HG03066 (cell line): ENCODE data around the gene SPAG6.

Source experiments
- ATAC-seq: cut with Tn5 transposase; IDR thresholded peaks from one replicate; pipeline ENCODE4 v1.9.1; 2021; ENCODE audit warnings: low read depth; ENCODE audit not compliant: unreplicated experiment

SPAG6 gene

DNA sequence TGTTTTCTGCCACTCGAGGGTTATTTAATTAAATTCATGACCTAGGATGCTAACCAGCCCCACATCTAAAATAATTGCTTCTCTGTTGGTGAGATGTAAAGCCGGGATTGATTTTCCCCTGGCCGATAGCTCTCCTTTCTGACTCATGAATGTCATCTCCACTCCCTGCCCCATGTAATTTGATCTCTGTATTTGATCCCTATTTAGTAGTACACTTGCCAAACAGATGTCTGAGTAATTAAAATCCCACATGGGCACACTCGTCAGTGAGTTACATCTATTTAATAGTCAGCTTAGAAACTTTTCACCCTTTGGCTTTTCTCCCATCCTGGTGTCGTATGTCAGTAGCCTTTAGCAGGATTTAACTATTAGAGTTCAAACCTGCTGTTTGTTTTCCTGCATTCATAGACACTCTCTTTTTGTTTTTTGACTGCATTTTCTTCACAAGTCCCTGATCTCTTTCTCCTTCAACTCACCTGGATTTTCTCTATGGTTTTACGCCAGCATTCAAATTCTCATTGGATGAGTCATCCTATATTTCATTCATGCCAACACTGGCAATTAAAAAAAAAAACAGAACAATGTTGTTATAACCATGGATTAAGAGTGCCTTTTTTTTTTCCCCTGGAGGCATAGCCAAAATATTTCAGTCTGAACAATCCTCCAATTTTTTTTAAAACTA lies 82.7 kb downstream of the SPAG6 start:
- ATAC-seq, result no peak

DNA sequence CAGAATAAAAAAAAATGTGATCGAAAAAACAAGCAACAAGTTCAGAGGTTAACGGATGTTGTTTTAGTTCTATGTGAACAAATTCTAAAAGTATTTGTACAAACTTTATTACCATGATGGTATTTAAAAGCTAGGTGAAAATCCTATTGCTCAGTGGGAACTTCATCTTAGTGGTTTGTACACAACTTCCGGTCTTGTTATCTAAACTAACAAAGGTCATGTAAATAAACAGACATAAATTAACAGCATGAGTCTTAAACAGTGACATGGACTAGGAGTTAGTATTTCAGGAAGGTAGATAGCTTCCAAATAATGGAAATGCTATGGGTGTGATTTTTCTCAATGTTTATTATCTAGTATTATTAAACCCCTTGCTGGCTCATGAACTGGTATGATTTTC lies 83.8 kb downstream of the SPAG6 start:
- ATAC-seq, result no peak

GRCh38 chr10:22429981-22430421 lies 84.7 kb downstream of the SPAG6 start:
- no peak for ATAC-seq

GRCh38 chr10:22433875-22434274 lies 88.6 kb downstream of the SPAG6 start:
- no peak for ATAC-seq

GRCh38 chr10:22434521-22434920 lies 89.2 kb downstream of the SPAG6 start:
- ATAC-seq, result no peak

DNA sequence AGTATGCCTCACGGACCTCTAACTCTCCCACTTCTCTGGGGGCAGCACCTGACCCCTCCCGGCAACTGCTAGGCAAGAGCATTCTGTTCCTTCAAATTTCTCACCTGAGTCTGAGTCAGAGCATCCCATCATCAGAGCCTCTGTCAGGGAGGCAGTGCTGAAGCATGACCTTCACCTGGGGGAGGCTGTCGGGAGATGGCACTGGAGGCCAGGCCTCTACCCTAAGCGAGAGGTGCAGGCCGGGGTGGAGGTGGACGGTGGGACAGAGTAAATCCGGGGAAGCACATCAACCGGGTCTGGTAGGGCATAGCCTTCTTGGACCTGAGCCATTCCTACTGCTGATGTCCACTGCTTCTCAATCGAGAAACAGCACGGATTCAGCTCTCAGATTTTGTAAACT lies 90.4 kb downstream of the SPAG6 start:
- no peak for ATAC-seq

DNA sequence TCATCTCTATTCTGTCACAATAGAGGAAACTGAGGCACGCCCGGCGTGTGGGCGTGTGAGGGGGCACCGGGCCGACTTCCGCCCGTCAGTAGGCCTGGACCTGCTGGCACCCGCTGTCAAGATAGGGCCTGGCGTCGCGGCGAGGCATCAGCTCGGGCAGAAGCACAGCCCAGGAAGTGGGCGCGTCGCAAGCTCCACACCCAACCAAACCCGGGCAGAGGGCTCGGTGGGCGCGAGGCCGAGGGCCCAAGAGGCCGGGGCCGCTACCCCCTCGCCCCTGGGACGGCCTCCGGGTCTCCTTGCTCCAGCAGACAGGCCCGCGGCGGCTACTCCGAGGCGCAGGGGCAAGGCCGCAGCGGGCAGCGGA lies 91.2 kb downstream of the SPAG6 start:
- ATAC-seq, result peak; percentile 17

DNA sequence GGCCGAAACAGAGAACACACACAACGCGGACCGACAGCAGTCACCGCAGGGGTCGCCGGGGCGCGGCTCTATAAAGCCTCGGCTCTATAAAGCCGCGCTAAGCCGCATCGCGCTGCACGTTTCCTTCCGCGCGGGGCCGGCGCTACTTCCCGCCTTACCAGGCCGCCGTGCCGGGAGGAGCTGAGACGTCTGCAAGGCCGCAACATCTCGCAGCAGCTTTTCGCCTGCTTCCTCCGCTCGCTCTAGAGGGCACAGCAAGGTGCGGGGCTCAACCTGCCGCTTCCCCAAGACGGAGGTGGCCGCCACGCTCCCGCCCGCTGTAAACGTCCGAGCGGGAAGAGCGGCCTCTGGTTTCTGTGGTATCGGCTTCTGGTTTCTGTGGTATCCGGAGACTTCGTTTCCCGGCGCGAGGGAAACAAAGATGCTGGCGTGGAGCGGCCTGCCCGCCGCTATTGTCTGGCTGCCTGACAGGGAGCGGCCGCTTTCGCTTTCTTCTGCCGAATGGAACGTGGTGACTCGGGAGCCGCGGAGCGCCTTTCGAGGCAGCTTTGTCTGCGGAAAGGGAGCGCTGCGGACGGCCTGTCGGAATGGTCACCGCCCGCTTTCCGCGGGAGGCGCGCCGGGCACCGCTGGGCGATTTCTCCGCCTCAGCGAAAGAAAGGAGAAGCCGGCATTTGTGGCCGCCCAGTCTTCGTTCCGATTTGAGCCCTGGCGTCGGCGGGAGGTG lies 91.8 kb downstream of the SPAG6 start:
- peak; percentile 77 for ATAC-seq

DNA sequence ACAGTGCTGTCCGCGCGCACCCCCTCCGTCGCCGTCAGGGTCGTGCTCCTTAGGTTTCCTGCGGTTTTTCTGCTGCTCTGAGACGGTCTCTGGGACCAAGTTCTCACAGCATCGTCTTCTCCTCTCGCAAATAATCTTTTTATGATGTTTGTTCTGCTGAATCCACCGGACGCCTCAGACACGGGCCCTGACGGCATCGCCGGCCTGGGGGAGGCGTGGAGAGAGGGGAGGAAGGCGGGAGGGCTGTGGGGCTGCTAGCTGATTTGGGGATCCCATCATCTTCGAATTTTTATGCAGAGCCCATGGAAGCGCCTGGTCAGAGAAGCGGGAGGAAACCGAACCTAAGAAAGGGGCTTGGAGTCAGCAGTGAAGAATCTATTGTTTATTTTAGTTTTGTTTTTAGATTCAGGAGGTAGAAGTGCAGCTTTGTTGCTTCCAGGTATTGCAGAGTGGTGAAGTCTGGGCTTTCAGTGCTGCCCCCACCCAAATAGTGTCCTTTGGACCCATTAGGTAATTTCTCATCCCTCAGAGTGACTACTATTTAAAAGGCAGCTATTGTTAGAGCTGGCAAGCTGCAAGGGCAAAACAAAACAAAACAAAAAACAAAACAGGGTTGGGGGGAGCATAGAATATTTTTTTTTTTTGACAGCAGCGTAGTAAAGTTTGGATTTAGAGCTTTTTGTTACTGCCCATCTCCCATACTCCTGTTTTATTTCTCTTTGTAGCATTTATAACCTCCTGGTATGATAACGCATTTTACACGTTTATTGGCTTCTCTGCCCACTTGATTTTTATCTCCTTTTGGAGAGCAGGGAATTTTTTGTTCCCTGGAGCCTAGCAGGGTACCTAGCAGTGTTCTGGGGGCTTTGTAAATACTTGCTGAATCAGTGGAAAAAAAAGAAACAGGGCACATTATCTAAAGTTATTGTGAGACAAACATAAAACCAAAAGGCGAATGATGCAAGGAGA lies 92.6 kb downstream of the SPAG6 start:
- peak; percentile 31 for ATAC-seq

GRCh38 chr10:22438711-22439110 lies 93.4 kb downstream of the SPAG6 start:
- ATAC-seq, result no peak

GRCh38 chr10:22442063-22442462 lies 96.8 kb downstream of the SPAG6 start:
- ATAC-seq, result no peak

DNA sequence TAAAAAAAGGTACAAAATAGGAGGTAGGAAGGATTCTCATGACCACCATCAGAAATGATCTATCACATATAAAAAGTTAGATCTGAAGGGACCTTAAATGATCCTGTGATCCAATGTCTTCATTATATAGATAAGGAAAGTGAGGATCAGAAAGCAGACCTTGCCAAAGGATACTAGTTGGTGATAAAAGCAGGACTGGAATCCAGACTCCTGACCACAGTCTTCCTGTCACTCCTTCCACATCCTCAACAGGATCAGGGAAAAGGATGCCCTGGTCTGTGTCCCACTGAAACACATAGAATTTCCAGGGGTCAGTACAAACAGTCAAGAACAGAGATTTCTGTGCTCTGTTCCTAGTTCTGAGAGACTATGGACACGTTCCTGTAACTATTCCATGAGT lies 97.2 kb downstream of the SPAG6 start:
- no peak for ATAC-seq

DNA sequence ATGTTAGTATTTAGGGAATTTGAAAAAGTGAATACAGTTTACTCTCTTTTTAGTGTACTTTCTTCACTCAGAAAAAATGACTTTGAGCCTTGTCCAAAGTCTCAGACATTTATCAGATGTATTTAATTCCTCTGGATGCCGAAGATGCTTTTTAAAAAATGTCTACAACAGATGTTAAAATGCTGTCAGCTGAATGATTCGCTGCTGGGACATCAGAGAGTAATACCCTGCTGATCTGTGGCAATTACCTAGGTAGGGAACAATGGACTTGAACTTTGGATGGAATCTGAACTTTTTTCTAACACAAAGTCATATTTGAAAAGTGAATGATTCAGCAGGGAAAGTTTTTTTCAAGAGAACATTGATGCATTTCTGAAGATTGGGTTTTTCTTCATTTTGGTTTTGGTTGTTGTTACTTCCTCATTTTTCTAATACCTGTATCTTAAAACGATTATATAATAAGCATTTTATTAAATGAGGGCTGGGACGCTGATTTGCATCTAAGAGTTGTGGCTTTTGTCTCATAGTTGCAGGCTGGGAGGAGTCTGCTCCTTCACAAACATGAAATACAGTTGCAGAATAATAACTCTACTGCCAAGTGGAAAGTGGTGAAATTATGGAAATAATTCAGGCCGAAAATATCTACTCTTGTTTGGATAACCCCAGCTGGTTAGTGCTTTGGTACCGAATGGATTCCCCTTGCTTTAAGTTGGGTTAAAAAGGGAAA lies 98.0 kb downstream of the SPAG6 start:
- no peak for ATAC-seq

- ATAC-seq, result no peak
These were observed 99.0 kb downstream of the SPAG6 start for GRCh38 chr10:22444219-22444788.

GRCh38 chr10:22445495-22445894 lies 100.2 kb downstream of the SPAG6 start:
- ATAC-seq, result no peak

- no peak for ATAC-seq
These were observed 101.8 kb downstream of the SPAG6 start for GRCh38 chr10:22447068-22447467.

DNA sequence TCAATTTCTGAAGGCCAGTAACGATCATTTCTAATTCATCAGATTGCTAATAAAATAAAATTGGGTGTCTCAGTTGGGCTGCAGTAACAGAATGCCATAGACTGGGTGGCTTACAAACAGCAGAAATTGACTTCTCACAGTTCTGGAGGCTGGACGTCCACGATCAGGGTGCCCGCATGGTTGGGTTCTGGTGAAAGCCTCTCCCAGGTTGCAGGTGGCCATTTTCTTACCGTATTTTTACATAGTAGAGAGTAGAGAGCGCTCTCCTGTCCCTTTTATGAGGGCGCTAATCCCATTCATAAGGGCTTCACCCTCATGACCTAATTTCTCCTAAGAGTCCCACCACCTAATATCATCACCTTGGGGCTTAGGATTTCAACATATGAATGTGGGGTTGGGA lies 106.0 kb downstream of the SPAG6 start:
- ATAC-seq, result no peak

- no peak for ATAC-seq
These were observed 108.0 kb downstream of the SPAG6 start for GRCh38 chr10:22453320-22453719.

GRCh38 chr10:22453948-22454591 lies 108.8 kb downstream of the SPAG6 start:
- no peak for ATAC-seq

- ATAC-seq, result no peak
These were observed 109.3 kb downstream of the SPAG6 start for GRCh38 chr10:22454634-22455033.
